GM18505 (cell line): Measurements from ENCODE around the gene KCMF1.

Experiments
- ATAC-seq: cut with Tn5 transposase; IDR thresholded peaks from one replicate; pipeline ENCODE4 v1.9.1; 2021; ENCODE audit not compliant: unreplicated experiment
- POLR2A ChIP-seq: IDR thresholded peaks from 4 replicates; pipeline ENCODE4 v1.6.1; 2011; ENCODE audit warnings: borderline replicate concordance; ENCODE audit not compliant: insufficient read depth, insufficient read length; ENCODE audit errors: extremely low read depth

The KCMF1 gene

GRCh38 chr2:85012855-85013254 lies 41.9 kb downstream of the KCMF1 start:
- ATAC-seq, result no peak
- TF ChIP-seq POLR2A, result no peak

- no peak for ATAC-seq
- no peak for TF ChIP-seq POLR2A
Observed at GRCh38 chr2:85015653-85016360, 44.8 kb downstream of the KCMF1 start.

GRCh38 chr2:85016446-85016845 lies 45.5 kb downstream of the KCMF1 start:
- no peak for TF ChIP-seq POLR2A
- no peak for ATAC-seq

GRCh38 chr2:85017411-85018048 lies 46.6 kb downstream of the KCMF1 start:
- no peak for TF ChIP-seq POLR2A
- ATAC-seq, result no peak

- no peak for ATAC-seq
- TF ChIP-seq POLR2A, result no peak
Observed at GRCh38 chr2:85018049-85018447, 47.1 kb downstream of the KCMF1 start.

GRCh38 chr2:85019121-85019520 lies 48.2 kb downstream of the KCMF1 start:
- no peak for ATAC-seq
- TF ChIP-seq POLR2A, result no peak

- no peak for ATAC-seq
Observed at GRCh38 chr2:85022232-85022631, 51.3 kb downstream of the KCMF1 start.

GRCh38 chr2:85024372-85025047 lies 53.5 kb downstream of the KCMF1 start:
- TF ChIP-seq POLR2A, result no peak
- no peak for ATAC-seq

More at GRCh38 chr2:85022232-85022631, 51.3 kb downstream of the KCMF1 start:
- TF ChIP-seq POLR2A, result no peak

GRCh38 chr2:85032621-85033020 lies 61.7 kb downstream of the KCMF1 start:
- TF ChIP-seq POLR2A, result no peak
- ATAC-seq, result no peak

GRCh38 chr2:85033388-85033787 lies 62.4 kb downstream of the KCMF1 start:
- no peak for ATAC-seq
- no peak for TF ChIP-seq POLR2A

- no peak for TF ChIP-seq POLR2A
Observed at GRCh38 chr2:85034158-85034557, 63.2 kb downstream of the KCMF1 start.

GRCh38 chr2:85037622-85038021 lies 66.7 kb downstream of the KCMF1 start:
- no peak for ATAC-seq
- no peak for TF ChIP-seq POLR2A

More at GRCh38 chr2:85034158-85034557, 63.2 kb downstream of the KCMF1 start:
- no peak for ATAC-seq

GRCh38 chr2:85042330-85042729 lies 71.4 kb downstream of the KCMF1 start:
- TF ChIP-seq POLR2A, result no peak
- ATAC-seq, result no peak

GRCh38 chr2:85048534-85048933 lies 77.6 kb downstream of the KCMF1 start:
- TF ChIP-seq POLR2A, result no peak
- no peak for ATAC-seq
